Measurements from ENCODE around the gene FGF18. TPM values are rescaled to one million over a fixed set of nuclear protein-coding genes. Genes with fewer than 3 reads are reported as not detected.

Gene FGF18
- polyA plus RNA-seq, 1 experiment: 0.27 TPM

- no peak for DNase-seq (ENCODE audit: low read depth, low spot score)
- Histone ChIP-seq H3K4me3 (ENCODE audit: low read depth, low read length) (no peak overlapping the region), H3K27me3 (ENCODE audit: control insufficient read depth, insufficient read depth, low read length) (no peaks in the 10 kb centered on the region), H3K9me3 (ENCODE audit: control insufficient read depth, insufficient read depth, low read length) (no peaks in the 10 kb centered on the region), H3K27ac (ENCODE audit: low read depth, low read length) (no peak overlapping the region)
- POLR2A ChIA-PET: no interaction called here
- CTCF ChIA-PET: no interaction called here
- TF ChIP-seq CTCF (IDR thresholded peaks at IDR 0.05; ENCODE audit: low read depth, low read length): no peak
Observed at GRCh38 chr5:171438738-171439137, 19.3 kb downstream of the FGF18 start.

DNA sequence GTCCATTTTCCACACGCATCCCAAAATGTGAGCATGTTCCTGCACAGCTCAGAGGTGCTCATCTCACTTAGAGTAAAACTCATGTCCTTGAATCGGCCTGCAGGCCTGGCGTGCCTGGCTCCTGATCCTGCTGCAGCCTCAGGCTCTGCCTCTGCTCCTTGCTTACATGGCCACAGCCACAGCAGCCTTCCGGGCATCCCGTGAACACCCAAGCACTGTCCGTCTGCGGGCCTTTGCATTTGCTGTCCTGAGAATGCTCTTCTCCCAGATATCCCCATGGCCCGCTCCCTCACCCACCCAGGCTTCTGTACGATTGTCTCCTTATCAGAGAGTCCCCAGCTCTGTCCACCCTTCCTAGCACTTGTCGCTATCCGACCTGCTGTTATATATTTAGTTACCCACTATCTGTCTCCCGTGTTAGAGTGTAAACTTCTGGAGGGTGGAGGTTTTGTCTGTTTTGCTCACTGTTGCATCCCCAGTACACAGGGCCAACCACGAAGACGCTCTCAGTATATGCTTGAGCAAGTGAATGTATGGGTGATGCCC, 21.9 kb downstream of the FGF18 start:
- Histone ChIP-seq H3K27me3 (ENCODE audit: control insufficient read depth, insufficient read depth, low read length) (no peaks in the 10 kb centered on the region), H3K4me3 (ENCODE audit: low read depth, low read length) (no peak overlapping the region), H3K27ac (ENCODE audit: low read depth, low read length) (no peak overlapping the region), H3K9me3 (ENCODE audit: control insufficient read depth, insufficient read depth, low read length) (no peaks in the 10 kb centered on the region)
- ChIA-PET POLR2A (no interaction called here), CTCF (no interaction called here)
- DNase-seq (ENCODE audit: low read depth, low spot score): no peak
- TF ChIP-seq CTCF (IDR thresholded peaks at IDR 0.05; ENCODE audit: low read depth, low read length): no peak

- no peak overlapping the region for H3K4me3 ChIP-seq (ENCODE audit: low read depth, low read length)
- H3K9me3 ChIP-seq (ENCODE audit: control insufficient read depth, insufficient read depth, low read length): no peaks in the 10 kb centered on the region
- no peak for TF ChIP-seq CTCF (IDR thresholded peaks at IDR 0.05; ENCODE audit: low read depth, low read length)
- DNase-seq (ENCODE audit: low read depth, low spot score): peak; percentile 24
- no peak overlapping the region for H3K27ac ChIP-seq (ENCODE audit: low read depth, low read length)
- POLR2A ChIA-PET: no interaction called here
- CTCF ChIA-PET: no interaction called here
- no peaks in the 10 kb centered on the region for H3K27me3 ChIP-seq (ENCODE audit: control insufficient read depth, insufficient read depth, low read length)
Observed at GRCh38 chr5:171442287-171443042, 23.0 kb downstream of the FGF18 start.

DNA sequence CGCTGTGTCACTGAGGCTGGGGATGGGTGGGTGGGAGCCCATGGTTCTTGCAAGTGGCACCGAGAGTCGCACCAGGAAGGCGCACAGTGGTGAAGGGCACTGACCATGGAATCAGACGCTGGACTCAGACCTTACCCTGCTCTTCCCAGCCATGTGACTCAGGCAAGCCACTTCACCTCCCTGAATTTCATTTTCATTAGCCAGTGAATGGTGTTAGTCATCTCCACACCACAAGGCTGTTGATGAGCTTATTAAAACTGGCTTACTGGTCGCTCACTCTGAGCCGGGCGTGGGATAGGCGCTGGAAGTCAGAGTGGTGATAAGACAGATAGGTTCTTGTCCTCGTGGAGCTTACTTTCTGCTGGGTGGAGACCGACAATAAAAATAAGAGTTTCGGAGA, 25.1 kb downstream of the FGF18 start:
- H3K9me3 ChIP-seq (ENCODE audit: control insufficient read depth, insufficient read depth, low read length): no peaks in the 10 kb centered on the region
- no peak overlapping the region for H3K4me3 ChIP-seq (ENCODE audit: low read depth, low read length)
- no peak for DNase-seq (ENCODE audit: low read depth, low spot score)
- POLR2A ChIA-PET: no interaction called here
- CTCF ChIA-PET: interaction anchor here (0.6 kb wide), 1 partner anchor 996 kb away, joined by 3 read pairs; no protein-coding TSS in a partner anchor
- no peak for TF ChIP-seq CTCF (IDR thresholded peaks at IDR 0.05; ENCODE audit: low read depth, low read length)
- H3K27me3 ChIP-seq (ENCODE audit: control insufficient read depth, insufficient read depth, low read length): no peaks in the 10 kb centered on the region
- no peak overlapping the region for H3K27ac ChIP-seq (ENCODE audit: low read depth, low read length)

DNA sequence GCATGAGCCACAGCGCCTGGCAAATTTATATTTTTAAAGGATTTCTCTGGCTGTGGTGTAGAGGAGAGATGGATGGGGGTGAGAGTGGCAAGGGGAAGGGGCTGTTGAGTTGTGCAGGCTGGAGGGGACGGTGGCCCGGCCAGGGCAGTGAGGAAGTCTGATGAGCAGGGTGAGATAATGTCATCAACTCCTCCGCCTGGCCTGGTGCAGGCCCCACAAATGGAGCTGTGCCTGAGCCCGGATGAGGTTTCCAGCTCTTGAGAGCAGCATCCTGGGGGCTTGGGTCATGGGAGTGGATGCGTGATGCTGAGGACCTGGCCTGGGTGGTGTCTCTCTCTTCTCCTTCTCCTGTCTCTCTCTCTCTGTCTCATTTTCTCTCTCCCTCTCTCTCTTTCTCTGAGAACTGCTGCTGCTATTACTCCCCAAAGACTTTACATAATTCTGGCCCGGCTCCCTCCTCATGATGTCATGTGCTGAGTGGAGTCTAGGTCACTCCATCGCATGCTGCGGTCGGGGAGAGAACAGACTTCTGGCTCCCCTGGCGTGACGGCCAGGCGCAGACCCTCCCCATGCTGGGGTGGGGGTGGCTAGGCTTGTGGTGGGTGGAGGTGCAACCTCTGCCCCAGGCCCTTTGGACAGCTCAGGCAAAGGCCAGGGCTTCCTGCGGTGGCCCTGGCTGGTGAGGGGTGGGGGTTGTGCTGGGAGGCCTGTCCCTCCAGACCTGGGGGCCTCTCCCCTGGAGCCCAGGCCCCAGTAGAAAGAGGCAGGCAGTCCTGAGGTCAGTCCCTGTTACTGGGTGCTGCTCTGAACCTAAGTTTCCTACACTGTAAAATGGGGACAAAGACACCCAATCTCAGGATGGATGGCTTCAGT, 26.4 kb downstream of the FGF18 start:
- CTCF ChIA-PET: no interaction called here
- H3K4me3 ChIP-seq (ENCODE audit: low read depth, low read length): no peak overlapping the region
- POLR2A ChIA-PET: no interaction called here
- no peaks in the 10 kb centered on the region for H3K27me3 ChIP-seq (ENCODE audit: control insufficient read depth, insufficient read depth, low read length)
- no peaks in the 10 kb centered on the region for H3K9me3 ChIP-seq (ENCODE audit: control insufficient read depth, insufficient read depth, low read length)
- DNase-seq (ENCODE audit: low read depth, low spot score): peak; percentile 48
- no peak overlapping the region for H3K27ac ChIP-seq (ENCODE audit: low read depth, low read length)
- no peak for TF ChIP-seq CTCF (IDR thresholded peaks at IDR 0.05; ENCODE audit: low read depth, low read length)

Measured in AG04450 (cell line).